Thyroid gland (tissue), 4 donors: ENCODE results near the gene ANKRD34A.

ENCODE experiments used
- POLR2A ChIP-seq, 2 donors: fragments of 450-650 bp; IDR thresholded peaks; one replicate each; pipeline ENCODE4 v1.6.1; 2017; ENCODE audit warnings: antibody characterized with exemption in 2 of 2, mild to moderate bottlenecking in 2 of 2, moderate library complexity in 1 of 2
- TF ChIP-seq, protein P1 (sequence below), 6 experiments: fragments of 200-600 bp in 3 of 6; fragments of 450-650 bp in 3 of 6; sonication (generic) in 3 of 6; IDR thresholded peaks; one replicate each; pipeline ENCODE4 v1.5.1; 2016 to 2019; ENCODE audit warnings: antibody characterized with exemption in 6 of 6, mild to moderate bottlenecking in 2 of 6, inconsistent platforms in 1 of 6, moderate library complexity in 1 of 6

DNA sequence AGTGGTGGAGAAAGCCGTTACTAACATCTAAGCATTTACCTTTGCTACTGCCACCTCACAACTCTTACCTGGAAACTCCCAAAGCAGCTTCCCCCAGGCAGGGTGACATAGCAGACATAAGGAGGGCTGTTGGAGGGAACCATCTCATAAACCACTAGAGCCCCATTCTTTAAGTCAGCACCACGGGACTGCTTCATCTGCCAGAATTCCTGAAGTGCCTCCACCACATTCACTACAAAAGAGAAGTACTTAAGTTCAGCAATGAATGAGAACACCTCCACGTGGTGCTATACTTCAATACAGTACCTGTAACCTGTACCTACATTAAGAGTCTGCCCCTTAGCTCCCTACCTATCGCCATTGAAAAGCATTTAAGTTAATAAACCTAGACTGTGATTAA is 16.8 kb downstream of the ANKRD34A start:
- TF ChIP-seq POLR2A (IDR thresholded peaks at IDR 0.05): no peak
- TF ChIP-seq, protein P1, sequence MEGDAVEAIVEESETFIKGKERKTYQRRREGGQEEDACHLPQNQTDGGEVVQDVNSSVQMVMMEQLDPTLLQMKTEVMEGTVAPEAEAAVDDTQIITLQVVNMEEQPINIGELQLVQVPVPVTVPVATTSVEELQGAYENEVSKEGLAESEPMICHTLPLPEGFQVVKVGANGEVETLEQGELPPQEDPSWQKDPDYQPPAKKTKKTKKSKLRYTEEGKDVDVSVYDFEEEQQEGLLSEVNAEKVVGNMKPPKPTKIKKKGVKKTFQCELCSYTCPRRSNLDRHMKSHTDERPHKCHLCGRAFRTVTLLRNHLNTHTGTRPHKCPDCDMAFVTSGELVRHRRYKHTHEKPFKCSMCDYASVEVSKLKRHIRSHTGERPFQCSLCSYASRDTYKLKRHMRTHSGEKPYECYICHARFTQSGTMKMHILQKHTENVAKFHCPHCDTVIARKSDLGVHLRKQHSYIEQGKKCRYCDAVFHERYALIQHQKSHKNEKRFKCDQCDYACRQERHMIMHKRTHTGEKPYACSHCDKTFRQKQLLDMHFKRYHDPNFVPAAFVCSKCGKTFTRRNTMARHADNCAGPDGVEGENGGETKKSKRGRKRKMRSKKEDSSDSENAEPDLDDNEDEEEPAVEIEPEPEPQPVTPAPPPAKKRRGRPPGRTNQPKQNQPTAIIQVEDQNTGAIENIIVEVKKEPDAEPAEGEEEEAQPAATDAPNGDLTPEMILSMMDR (IDR thresholded peaks at IDR 0.05): no peak
